T-helper 2 cell treated with Interferon-gamma antibody and Interleukin-4, amounts not matched to agents 5 μg/mL and 100 μg/mL, for 36 hours (primary cell): ENCODE measurements around the gene KRT86.

Experiments
- DNase-seq: peaks from one replicate; pipeline ENCODE4 v3.0.0; 2021; ENCODE audit warnings: low spot score
- H3K27ac Mint-ChIP-seq: one replicate; pipeline ENCODE4 v1.8.0; 2021; ENCODE audit warnings: mild to moderate bottlenecking, mixed read lengths
- H3K27me3 Mint-ChIP-seq: one replicate; pipeline ENCODE4 v1.8.0; 2021; ENCODE audit warnings: low read depth, mixed read lengths
- H3K36me3 Mint-ChIP-seq: one replicate; pipeline ENCODE4 v1.8.0; 2021; ENCODE audit warnings: low read depth, mixed read lengths
- H3K4me1 Mint-ChIP-seq: one replicate; pipeline ENCODE4 v1.8.0; 2021; ENCODE audit warnings: low read depth, mixed read lengths
- H3K4me3 Mint-ChIP-seq: one replicate; pipeline ENCODE4 v1.8.0; 2022; ENCODE audit warnings: mild to moderate bottlenecking, moderate library complexity, mixed read lengths
- H3K9me3 Mint-ChIP-seq: one replicate; pipeline ENCODE4 v1.8.0; 2021; ENCODE audit warnings: mixed read lengths

Gene KRT86

DNA sequence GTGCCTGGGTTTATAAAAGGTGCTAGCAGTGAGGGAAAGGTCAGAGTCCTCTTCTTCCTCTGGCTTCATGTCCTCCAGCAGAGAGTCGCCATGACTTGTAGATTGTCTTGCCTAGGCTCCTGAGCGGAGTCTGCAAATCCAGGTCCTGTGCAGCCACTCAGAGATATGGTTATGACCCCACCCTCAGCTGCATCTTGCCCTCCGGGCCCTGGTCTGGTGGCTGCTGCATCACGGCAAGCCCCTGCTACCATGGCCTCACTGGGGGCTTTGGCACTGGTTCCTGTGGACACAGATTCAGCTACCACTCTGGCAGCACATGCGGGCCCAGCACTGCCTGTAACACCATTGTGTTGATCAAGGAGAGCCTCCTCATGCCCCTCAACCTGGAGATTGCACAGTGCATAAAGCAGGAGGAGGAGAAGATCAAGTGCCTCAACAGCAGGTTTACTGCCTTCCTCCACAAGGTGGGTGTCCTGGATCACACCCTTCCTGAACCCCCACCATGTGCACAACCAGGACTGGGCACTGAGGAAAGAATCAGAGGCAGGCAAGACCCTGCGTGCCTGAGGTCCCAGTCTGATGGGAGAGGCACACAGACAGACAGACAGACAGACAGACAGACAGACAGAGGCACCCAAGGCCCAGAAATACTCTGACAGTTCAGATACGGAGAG, 10.5 kb upstream of the KRT86 start:
- Mint-ChIP-seq H3K4me1 (peaks cover 10% of the 10 kb centered on the region), H3K9me3 (no peaks in the 10 kb centered on the region), H3K4me3 (no peak overlapping the region), H3K36me3 (no peaks in the 10 kb centered on the region), H3K27me3 (peaks cover 36% of the 10 kb centered on the region), H3K27ac (no peak overlapping the region)
- DNase-seq: no peak

GRCh38 chr12:52264435-52264825, 10.0 kb upstream of the KRT86 start:
- Mint-ChIP-seq H3K36me3 (no peaks in the 10 kb centered on the region), H3K4me1 (peaks cover 10% of the 10 kb centered on the region), H3K9me3 (no peaks in the 10 kb centered on the region), H3K27me3 (peaks cover 31% of the 10 kb centered on the region), H3K4me3 (no peak overlapping the region), H3K27ac (no peak overlapping the region)
- DNase-seq: no peak

DNA sequence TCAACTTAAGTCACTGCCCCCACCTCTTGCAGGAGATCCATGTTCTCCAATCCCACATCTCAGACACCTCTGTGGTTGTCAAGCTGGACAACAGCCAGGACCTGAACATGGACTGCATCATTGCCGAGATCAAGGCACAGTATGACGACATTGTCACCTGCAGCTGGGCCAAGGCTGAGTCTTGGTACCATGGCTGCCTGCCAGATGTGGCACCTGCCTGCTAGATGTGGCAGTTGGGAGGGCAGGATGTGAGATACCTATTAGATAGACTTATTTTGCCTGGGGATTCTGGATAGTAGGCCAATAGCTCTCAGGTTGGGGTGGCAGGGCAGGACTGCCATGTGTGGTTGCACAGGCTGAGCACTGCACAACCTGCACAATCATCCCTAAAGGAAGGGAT, 7.9 kb upstream of the KRT86 start:
- Mint-ChIP-seq H3K9me3 (no peaks in the 10 kb centered on the region), H3K4me1 (no peaks in the 10 kb centered on the region), H3K27me3 (peaks cover 22% of the 10 kb centered on the region), H3K4me3 (no peak overlapping the region), H3K27ac (peak overlapping the region; percentile 12), H3K36me3 (no peaks in the 10 kb centered on the region)
- DNase-seq: no peak

DNA sequence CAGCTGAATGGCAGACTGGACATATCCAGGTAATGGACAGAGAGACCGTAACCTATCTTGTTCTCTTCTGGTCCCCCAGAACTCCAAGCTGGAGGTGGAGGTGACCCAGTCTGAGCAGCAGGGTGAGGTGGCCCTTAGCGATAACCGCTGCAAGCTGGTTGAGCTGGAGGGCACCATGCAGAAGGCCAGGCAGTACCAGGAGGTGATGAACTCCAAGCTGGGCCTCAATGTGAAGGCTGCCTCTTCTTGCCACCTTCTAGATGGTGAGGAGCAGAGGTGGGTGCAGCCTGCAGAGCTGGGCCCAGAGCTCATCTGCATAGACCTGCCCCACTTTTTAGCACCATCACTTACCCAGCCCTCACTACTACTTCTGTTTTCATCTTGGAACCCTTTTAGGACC, 7.2 kb upstream of the KRT86 start:
- Mint-ChIP-seq H3K9me3 (no peaks in the 10 kb centered on the region), H3K27ac (no peak overlapping the region), H3K4me3 (no peak overlapping the region), H3K27me3 (peaks cover 21% of the 10 kb centered on the region), H3K4me1 (no peaks in the 10 kb centered on the region), H3K36me3 (no peaks in the 10 kb centered on the region)
- no peak for DNase-seq

DNA sequence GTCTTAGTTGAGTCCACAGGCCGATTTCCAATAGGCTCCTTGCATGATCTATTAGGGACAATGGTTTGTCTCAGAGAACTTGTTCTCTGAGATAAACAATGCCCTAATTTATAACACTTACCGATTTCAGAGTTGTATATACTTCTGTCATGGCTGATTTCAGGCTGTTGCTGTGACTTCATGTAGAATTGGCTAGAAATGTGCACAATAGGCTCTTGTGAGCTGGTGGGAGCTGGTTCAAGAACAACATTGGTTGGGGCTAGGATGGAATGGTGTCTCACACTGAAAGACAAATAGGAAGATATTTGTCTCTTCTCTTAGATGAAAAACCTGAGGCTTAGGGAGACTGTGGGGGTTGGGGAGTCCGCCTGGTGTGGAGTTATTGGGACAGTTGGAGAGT, 6.7 kb upstream of the KRT86 start:
- Mint-ChIP-seq H3K27ac (no peak overlapping the region), H3K4me1 (no peaks in the 10 kb centered on the region), H3K27me3 (peaks cover 19% of the 10 kb centered on the region), H3K36me3 (no peaks in the 10 kb centered on the region), H3K9me3 (no peaks in the 10 kb centered on the region), H3K4me3 (no peak overlapping the region)
- no peak for DNase-seq

GRCh38 chr12:52268212-52268611, 6.2 kb upstream of the KRT86 start:
- no peaks in the 10 kb centered on the region for H3K36me3 Mint-ChIP-seq
- no peak for DNase-seq
- no peak overlapping the region for H3K4me3 Mint-ChIP-seq
- no peaks in the 10 kb centered on the region for H3K4me1 Mint-ChIP-seq
- H3K27ac Mint-ChIP-seq: no peak overlapping the region
- H3K27me3 Mint-ChIP-seq: peaks cover 24% of the 10 kb centered on the region
- H3K9me3 Mint-ChIP-seq: no peaks in the 10 kb centered on the region

DNA sequence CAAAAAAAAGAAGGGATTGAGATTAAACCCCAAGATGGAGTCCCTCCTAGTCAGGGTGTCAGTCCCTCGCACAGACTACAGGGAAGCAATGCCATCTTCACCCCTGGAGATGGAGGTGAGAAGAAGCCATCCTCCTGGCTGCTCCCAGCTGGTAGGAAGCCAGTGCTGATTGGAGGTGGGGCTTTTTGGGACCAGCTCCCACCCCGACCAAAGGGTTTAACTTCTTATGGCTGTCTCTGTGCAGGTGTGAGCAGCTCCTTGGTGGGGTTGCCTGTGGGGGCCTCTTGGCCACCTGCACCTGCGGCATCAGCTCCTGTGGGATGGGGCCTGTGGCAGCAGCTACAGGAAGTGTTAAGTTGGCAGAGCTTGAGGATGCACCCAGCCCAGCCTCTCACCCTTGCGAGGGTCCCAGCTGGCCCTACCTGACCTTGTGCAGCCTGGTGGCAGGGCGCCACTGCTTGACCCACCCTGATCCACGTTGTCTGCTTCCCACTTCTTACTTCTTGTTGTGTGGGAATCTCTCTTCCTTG, 3.8 kb upstream of the KRT86 start:
- H3K27me3 Mint-ChIP-seq: peaks cover 37% of the 10 kb centered on the region
- no peaks in the 10 kb centered on the region for H3K4me1 Mint-ChIP-seq
- no peak overlapping the region for H3K27ac Mint-ChIP-seq
- H3K4me3 Mint-ChIP-seq: no peak overlapping the region
- H3K9me3 Mint-ChIP-seq: no peaks in the 10 kb centered on the region
- H3K36me3 Mint-ChIP-seq: no peaks in the 10 kb centered on the region
- no peak for DNase-seq

- H3K9me3 Mint-ChIP-seq: no peaks in the 10 kb centered on the region
- no peaks in the 10 kb centered on the region for H3K4me1 Mint-ChIP-seq
- no peak overlapping the region for H3K27ac Mint-ChIP-seq
- H3K4me3 Mint-ChIP-seq: no peak overlapping the region
- DNase-seq: no peak
- H3K36me3 Mint-ChIP-seq: no peaks in the 10 kb centered on the region
- peaks cover 43% of the 10 kb centered on the region for H3K27me3 Mint-ChIP-seq
Observed at GRCh38 chr12:52271158-52271557, 3.3 kb upstream of the KRT86 start.

DNA sequence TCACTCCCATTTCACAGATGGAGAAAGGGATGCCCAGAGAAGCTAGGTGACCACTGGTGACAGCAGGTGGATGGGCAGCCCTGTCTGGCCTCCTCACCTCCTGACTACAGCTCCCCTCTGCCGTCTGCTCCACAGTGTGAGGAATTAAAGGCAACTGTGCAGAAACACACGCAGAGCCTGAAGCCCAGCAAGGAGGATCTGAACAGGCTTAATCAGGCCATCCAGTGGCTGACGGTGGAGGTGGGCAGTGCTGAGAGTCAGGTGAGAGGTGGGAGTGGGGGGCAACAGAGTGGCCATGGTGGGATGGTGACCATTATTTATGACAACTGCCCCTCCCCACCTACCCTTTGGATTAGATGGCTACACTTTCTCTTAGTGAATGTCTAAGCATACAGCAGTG, 1.2 kb downstream of the KRT86 start:
- no peak overlapping the region for H3K27ac Mint-ChIP-seq
- H3K4me3 Mint-ChIP-seq: no peak overlapping the region

DNA sequence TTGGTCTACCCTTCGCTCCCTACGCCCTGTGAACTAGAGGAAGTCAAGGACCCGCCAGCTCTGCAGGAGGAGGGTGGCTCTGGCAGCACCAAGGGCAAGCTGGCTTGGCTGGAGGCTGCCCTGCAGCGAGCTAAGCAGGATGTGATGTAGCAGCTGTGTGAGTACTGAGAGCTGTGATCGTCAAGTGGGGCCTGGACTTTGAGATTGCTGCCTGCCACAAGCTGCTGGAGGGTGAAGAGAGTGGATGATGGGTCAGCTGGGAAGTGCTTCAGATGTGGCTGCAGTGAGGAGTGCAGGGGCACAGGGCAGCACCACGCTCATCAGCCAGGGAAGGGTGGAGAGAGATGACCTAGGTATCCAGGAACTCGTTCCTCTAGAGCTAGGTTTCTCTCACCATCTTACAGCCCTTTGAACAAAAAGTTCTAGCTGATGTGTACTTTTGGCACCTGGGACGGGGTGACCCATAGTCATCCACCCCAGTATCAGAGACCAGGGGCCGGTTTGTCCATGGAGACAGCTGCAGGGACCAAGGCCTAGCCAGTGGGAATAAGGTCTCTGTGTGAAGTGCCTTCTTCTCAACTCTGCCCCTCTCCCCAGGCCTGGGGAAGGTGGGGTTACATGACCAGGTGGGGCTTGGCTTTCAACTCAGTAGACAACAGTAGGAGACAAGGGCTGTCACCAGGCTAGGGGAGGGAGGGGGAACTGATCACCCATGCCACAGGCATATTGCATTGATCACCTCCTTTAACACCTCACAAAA, 3.2 kb downstream of the KRT86 start:
- peaks cover 48% of the 10 kb centered on the region for H3K27me3 Mint-ChIP-seq
- peaks cover 2% of the 10 kb centered on the region for H3K4me1 Mint-ChIP-seq
- H3K27ac Mint-ChIP-seq: no peak overlapping the region

More for the DNA sequence above, 1.2 kb downstream of the KRT86 start:
- Mint-ChIP-seq H3K4me1 (peaks cover 2% of the 10 kb centered on the region), H3K36me3 (no peaks in the 10 kb centered on the region), H3K27me3 (peaks cover 59% of the 10 kb centered on the region), H3K9me3 (no peaks in the 10 kb centered on the region)
- no peak for DNase-seq

DNA sequence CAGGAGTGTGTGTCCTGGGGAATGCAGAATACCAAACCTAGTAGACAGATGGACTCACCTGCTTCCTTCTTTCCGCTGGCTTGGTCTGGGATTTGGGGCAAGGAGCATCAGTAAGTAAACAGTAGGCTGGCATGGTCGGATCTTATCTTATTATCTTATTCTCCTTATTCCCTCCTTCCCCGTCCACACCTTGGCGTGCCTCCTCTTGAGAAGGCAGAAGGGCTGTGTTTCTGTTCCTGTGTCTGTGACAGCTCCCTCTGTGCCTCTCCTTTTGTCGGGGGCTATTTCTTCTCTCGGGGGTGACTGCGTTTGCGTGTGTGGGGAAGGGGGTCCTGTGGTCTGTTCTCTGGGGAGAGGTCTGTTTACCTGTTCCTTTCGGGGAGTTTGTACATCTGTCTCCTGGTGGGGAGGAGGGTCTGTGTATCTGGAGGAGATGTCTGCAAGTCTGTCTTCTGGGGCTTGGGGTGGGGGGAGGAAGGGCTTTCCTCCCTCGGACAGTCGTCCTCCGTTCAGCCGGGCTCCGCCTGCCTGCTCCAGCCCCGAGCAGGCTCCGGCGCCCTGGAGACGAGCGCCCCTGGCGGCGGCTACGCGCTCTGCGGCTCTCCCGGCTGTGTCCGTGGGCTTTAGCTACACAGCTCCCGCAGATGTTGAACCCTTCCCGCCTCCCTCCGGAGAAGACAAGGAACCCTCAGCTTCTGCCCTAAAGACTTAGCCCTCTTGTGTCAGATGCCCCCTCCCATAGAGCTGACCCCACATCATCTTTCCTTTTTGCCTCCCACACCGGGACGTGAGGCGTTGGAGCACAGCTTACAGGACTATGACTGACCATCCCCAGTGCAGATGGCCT, 4.4 kb downstream of the KRT86 start:
- Mint-ChIP-seq H3K4me1 (peaks cover 2% of the 10 kb centered on the region), H3K27ac (no peak overlapping the region), H3K27me3 (peaks cover 40% of the 10 kb centered on the region), H3K36me3 (no peaks in the 10 kb centered on the region), H3K4me3 (no peak overlapping the region), H3K9me3 (no peaks in the 10 kb centered on the region)
- DNase-seq: peak; percentile 62

More for the DNA sequence above, 3.2 kb downstream of the KRT86 start:
- Mint-ChIP-seq H3K4me3 (no peak overlapping the region), H3K36me3 (no peaks in the 10 kb centered on the region), H3K9me3 (no peaks in the 10 kb centered on the region)
- DNase-seq: no peak

GRCh38 chr12:52279422-52280318, 5.2 kb downstream of the KRT86 start:
- no peaks in the 10 kb centered on the region for H3K9me3 Mint-ChIP-seq

GRCh38 chr12:52280319-52280795, 5.9 kb downstream of the KRT86 start:
- Mint-ChIP-seq H3K4me1 (peaks cover 2% of the 10 kb centered on the region), H3K27me3 (peaks cover 29% of the 10 kb centered on the region), H3K36me3 (no peaks in the 10 kb centered on the region), H3K27ac (no peak overlapping the region), H3K4me3 (no peak overlapping the region), H3K9me3 (no peaks in the 10 kb centered on the region)
- no peak for DNase-seq

More at GRCh38 chr12:52279422-52280318, 5.2 kb downstream of the KRT86 start:
- Mint-ChIP-seq H3K36me3 (no peaks in the 10 kb centered on the region), H3K4me3 (no peak overlapping the region), H3K27ac (no peak overlapping the region), H3K4me1 (peaks cover 2% of the 10 kb centered on the region), H3K27me3 (peaks cover 32% of the 10 kb centered on the region)
- no peak for DNase-seq
